Cardiac fibroblast (primary cell): ENCODE measurements around the gene TRPC4AP.

Experiments
- DNase-seq, 2 donors: peaks; one replicate each; pipeline versions ENCODE4 v3.0.0 to v3.0.0-alpha.2; 2010; ENCODE audit warnings: low read depth in 2 of 2
- H3K4me3 ChIP-seq, 2 donors: replicated peaks in 1 of 2; 1 replicate in 1 of 2; 2 replicates in 1 of 2; pipeline ENCODE4 v1.5.1; 2011; ENCODE audit warnings: low read depth in 2 of 2, low read length in 2 of 2, mild to moderate bottlenecking in 2 of 2, moderate library complexity in 1 of 2
- CTCF ChIP-seq: IDR thresholded peaks from one replicate; pipeline ENCODE4 v1.5.1; 2011; ENCODE audit warnings: low read depth, mild to moderate bottlenecking, low read length, inconsistent platforms

TRPC4AP gene

GRCh38 chr20:35010405-35011192, 82.0 kb downstream of the TRPC4AP start:
- no peak for DNase-seq
- TF ChIP-seq CTCF: no peak
- H3K4me3 ChIP-seq: no peak overlapping the region

- DNase-seq: no peak
- no peak overlapping the region for H3K4me3 ChIP-seq
- no peak for TF ChIP-seq CTCF
Observed at GRCh38 chr20:35009665-35010328, 82.8 kb downstream of the TRPC4AP start.

- peak in 1 of 2 donors; percentile 35 for DNase-seq
- H3K4me3 ChIP-seq: no peak overlapping the region
- TF ChIP-seq CTCF: no peak
Observed at GRCh38 chr20:35008411-35009342, 83.9 kb downstream of the TRPC4AP start.

- no peak overlapping the region for H3K4me3 ChIP-seq
- no peak for TF ChIP-seq CTCF
- no peak for DNase-seq
Observed at GRCh38 chr20:35007891-35008290, 84.7 kb downstream of the TRPC4AP start.

- no peak for DNase-seq
Observed at GRCh38 chr20:35007413-35007812, 85.2 kb downstream of the TRPC4AP start.

More at GRCh38 chr20:35007413-35007812, 85.2 kb downstream of the TRPC4AP start:
- no peak overlapping the region for H3K4me3 ChIP-seq
- no peak for TF ChIP-seq CTCF
